ENCODE results near the gene NIM1K. TPM values are rescaled to one million over a fixed set of nuclear protein-coding genes. Genes with fewer than 3 reads are reported as not detected.

The NIM1K gene
- total RNA-seq, 1 experiment from 2014 or later: 0.59 TPM

- peak overlapping the region; percentile 51 to 61 for H3K4me3 ChIP-seq (ENCODE audit: low read depth in 2 of 2, low read length in 2 of 2)
- H3K4me1 ChIP-seq (ENCODE audit: control insufficient read depth, insufficient read depth, low read length): peaks cover 14% of the 10 kb centered on the region
- ChIA-PET CTCF (no interaction called here), POLR2A (no interaction called here)
- DNase-seq (ENCODE audit: low read depth, low spot score) (no peak), ATAC-seq (peak; percentile 57)
- no peaks in the 10 kb centered on the region for H3K9me3 ChIP-seq (ENCODE audit: control insufficient read depth, insufficient read depth, low read depth, low read length)
- no TSS peak for BruUV-seq (replicated peaks)
- intact Hi-C loops (cut with micrococcal nuclease; ENCODE audit: unreplicated experiment) (no loop called here), in situ Hi-C loops (cut with HindIII; ENCODE audit: low pct_unique_long_range_greater_than_20kb, low sequenced_read_pairs) (no loop called here)
- TF ChIP-seq SIN3A (IDR thresholded peaks at IDR 0.05; ENCODE audit: borderline replicate concordance, insufficient read depth, low read depth, low read length): no peak
- no peak for TF ChIP-seq POLR2AphosphoS5 (IDR thresholded peaks at IDR 0.05; ENCODE audit: low read depth, low read length)
- TF ChIP-seq TCF7L2 (IDR thresholded peaks at IDR 0.05; ENCODE audit: low read depth, low read length): no peak
- no peak for TF ChIP-seq CTCF (IDR thresholded peaks at IDR 0.05)
- no peak for TF ChIP-seq REST (IDR thresholded peaks at IDR 0.05; ENCODE audit: insufficient read depth in 1 of 2, low read depth in 2 of 2, low read length in 1 of 2)
- peaks cover 7% of the 10 kb centered on the region; the same call in 1 of the 2 replicates for H3K27me3 ChIP-seq (ENCODE audit: control insufficient read depth, insufficient read depth, low read length)
- no peak overlapping the region for H3K27ac ChIP-seq (ENCODE audit: low read length)
- no peaks in the 10 kb centered on the region for H3K36me3 ChIP-seq (ENCODE audit: control insufficient read depth, insufficient read depth, low read length)
These were observed 644 bp downstream of the NIM1K start for GRCh38 chr5:43192558-43193180.

- Histone ChIP-seq H3K9me3 (ENCODE audit: control insufficient read depth, insufficient read depth, low read depth, low read length) (no peaks in the 10 kb centered on the region), H3K36me3 (ENCODE audit: control insufficient read depth, insufficient read depth, low read length) (no peaks in the 10 kb centered on the region), H3K4me1 (ENCODE audit: control insufficient read depth, insufficient read depth, low read length) (peaks cover 14% of the 10 kb centered on the region), H3K4me3 (ENCODE audit: low read depth in 2 of 2, low read length in 2 of 2) (peak overlapping the region; percentile 51 to 61), H3K27me3 (ENCODE audit: control insufficient read depth, insufficient read depth, low read length) (peaks cover 7% of the 10 kb centered on the region; the same call in 1 of the 2 replicates), H3K27ac (ENCODE audit: low read length) (no peak overlapping the region; the same call in 1 of the 2 replicates)
- intact Hi-C loops (cut with micrococcal nuclease; ENCODE audit: unreplicated experiment) (no loop called here), in situ Hi-C loops (cut with HindIII; ENCODE audit: low pct_unique_long_range_greater_than_20kb, low sequenced_read_pairs) (no loop called here)
- POLR2A ChIA-PET: interaction anchor here (0.6 kb wide), 1 partner anchor 196 kb away, joined by 7 read pairs; no protein-coding TSS in a partner anchor
- CTCF ChIA-PET: interaction anchor here (0.5 kb wide), 1 partner anchor 29 kb away, joined by 7 read pairs; no protein-coding TSS in a partner anchor
- BruUV-seq (replicated peaks): no TSS peak
- ATAC-seq: peak; percentile 6; the same call in 1 of the 2 replicates
- peak; percentile 64 for DNase-seq (ENCODE audit: low read depth, low spot score)
- TF ChIP-seq TCF7L2 (IDR thresholded peaks at IDR 0.05; ENCODE audit: low read depth, low read length) (no peak), CTCF (IDR thresholded peaks at IDR 0.05) (no peak)
These were observed 1.3 kb downstream of the NIM1K start for GRCh38 chr5:43193181-43193893.

Data from Panc1 (cell line).